MCF 10A (cell line): ENCODE data around the gene PIGU. TPM values are rescaled to one million over a fixed set of nuclear protein-coding genes. Genes with fewer than 3 reads are reported as not detected.
A peak's percentile ranks its signal among the peaks of the same experiment; 100 is the strongest.
"Not testable (repeated sequence)": the region's sequence is repeated elsewhere in the genome, so short reads cannot be mapped to it uniquely, and the experiment has no call there.

Source experiments
- Bru-seq: library from RNA; stranded (reverse); fragments of 400-500 nt; gene quantifications from one replicate; lab custom pipeline; 2021; lab: Mats Ljungman, UMichigan
- BruChase-seq, 2 experiments: library from RNA; stranded (reverse); fragments of 400-500 nt; gene quantifications; one replicate each; lab custom pipeline; 2021; lab: Mats Ljungman, UMichigan
- BruUV-seq: library from RNA; stranded (reverse); fragments of 400-500 nt; replicated peaks from 2 replicates; lab custom pipeline; 2021; lab: Mats Ljungman, UMichigan
- CTCF ChIA-PET: fragments of 300-600 bp; sonication (Branson Sonifier 250); formaldehyde crosslinking; extraction: SDS; loops from one replicate; lab custom pipeline; 2021; ENCODE audit warnings: antibody characterized with exemption, inconsistent platforms; lab: Yijun Ruan, JAX
- POLR2A ChIA-PET: fragments of 300-600, 350-650 bp; sonication (Branson Sonifier 250); formaldehyde crosslinking; extraction: SDS; loops from one replicate; lab custom pipeline; 2020; ENCODE audit warnings: antibody characterized with exemption, inconsistent platforms; lab: Yijun Ruan, JAX
- DNase-seq: peaks from one replicate; pipeline ENCODE4 v3.0.0-alpha.2; 2018; ENCODE audit not compliant: unreplicated experiment
- H3K27ac Mint-ChIP-seq: one replicate; pipeline ENCODE4 v1.8.0; 2022; ENCODE audit warnings: mild to moderate bottlenecking, low read depth, mixed read lengths; ENCODE audit not compliant: unreplicated experiment
- H3K27me3 Mint-ChIP-seq: one replicate; pipeline ENCODE4 v1.8.0; 2022; ENCODE audit warnings: mixed read lengths; ENCODE audit not compliant: insufficient read depth, unreplicated experiment
- H3K36me3 Mint-ChIP-seq: one replicate; pipeline ENCODE4 v1.8.0; 2022; ENCODE audit warnings: mild to moderate bottlenecking, moderate library complexity, mixed read lengths; ENCODE audit not compliant: insufficient read depth, unreplicated experiment
- H3K4me1 Mint-ChIP-seq: one replicate; pipeline ENCODE4 v1.8.0; 2022; ENCODE audit warnings: mixed read lengths; ENCODE audit not compliant: insufficient read depth, unreplicated experiment
- H3K4me3 Mint-ChIP-seq: one replicate; pipeline ENCODE4 v1.8.0; 2022; ENCODE audit warnings: mild to moderate bottlenecking, moderate library complexity, mixed read lengths; ENCODE audit not compliant: unreplicated experiment
- H3K9me3 Mint-ChIP-seq: one replicate; pipeline ENCODE4 v1.8.0; 2022; ENCODE audit warnings: mixed read lengths; ENCODE audit not compliant: unreplicated experiment
- CTCF ChIP-seq: fragments of 200-600 bp; IDR thresholded peaks from one replicate; pipeline ENCODE4 v1.8.0; 2022; ENCODE audit warnings: antibody characterized with exemption, mild to moderate bottlenecking; ENCODE audit not compliant: unreplicated experiment
- intact Hi-C: fragments of 100-400 bp; cut with micrococcal nuclease; formaldehyde crosslinking; loops from 2 replicates; pipeline ENCODE4 v1.14.1; 2022
- long read RNA-seq: library from polyadenylated mRNA; stranded (forward); transcript quantifications from one replicate; pipeline ENCODE4 v2.0.0, GENCODE V29; 2022
- total RNA-seq: library from RNA; stranded (reverse); gene quantifications from 2 replicates; pipeline ENCODE4 v1.2.3, GENCODE V29; 2022

PIGU gene
- 14.2 and 14.5 TPM in 2 replicates for total RNA-seq
- Bru-seq, nascent RNA, result percentile 58 among the genes with signal in this experiment
- percentile 52 among the genes with signal in this experiment for BruChase-seq, experiment 1, labeled RNA remaining after a 6-hour chase
- percentile 52 among the genes with signal in this experiment for BruChase-seq, experiment 2, labeled RNA remaining after a 2-hour chase
- long read RNA-seq, transcript PIGU-201 (12 exons, 1,632 nt), result major isoform, 30 of 37 reads
- long read RNA-seq, partial matches to known transcripts, result 0 of 37 reads
- long read RNA-seq, other reads (novel, unspliced or antisense), result 7 of 37 reads

DNA sequence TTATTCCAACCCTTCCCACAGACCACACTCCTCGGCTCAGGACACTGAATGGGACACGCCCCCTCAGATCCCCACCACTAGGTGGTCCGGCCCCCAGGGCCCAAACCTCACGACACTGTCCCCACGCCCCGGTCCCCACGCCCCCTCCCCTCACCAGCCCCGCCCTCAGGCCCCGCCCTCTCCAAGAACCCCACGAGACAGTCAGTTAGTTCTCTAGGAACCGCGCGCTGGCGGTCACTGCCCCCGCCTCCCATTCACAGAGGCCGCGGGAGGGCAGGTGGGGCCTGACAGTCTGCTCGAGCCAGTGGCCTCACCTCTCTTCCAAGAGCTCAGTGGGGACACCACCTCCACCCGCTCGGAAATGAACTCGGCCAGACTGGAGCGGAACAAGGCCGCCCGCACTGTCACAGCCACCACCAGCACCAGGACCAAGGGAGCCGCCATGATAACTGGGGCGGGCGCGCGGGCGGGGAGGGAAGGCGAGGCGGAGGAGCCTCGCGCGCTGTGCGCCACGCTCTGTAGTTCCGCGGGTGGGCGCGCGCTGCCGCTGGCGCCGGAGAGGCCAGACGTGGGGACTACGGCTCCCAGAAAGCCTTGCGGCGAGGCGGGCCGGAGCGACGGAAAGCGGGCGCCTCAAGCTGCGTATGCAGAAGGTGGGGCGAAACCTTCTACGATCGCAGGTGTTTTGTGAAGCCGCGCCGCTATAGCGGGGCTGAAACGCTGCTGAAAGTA, at the start of gene PIGU:
TSS of gene PIGU (minus strand) at position 451 of the 732 bp plus-strand sequence. CDS start at position 444, 7 bp downstream.
- H3K9me3 Mint-ChIP-seq, result no peaks in the 10 kb centered on the region
- ChIA-PET POLR2A (interaction anchor here (0.6 to 3.6 kb wide), 31 partner anchors 9 to 374 kb away, joined by 3 to 44 read pairs (median 4); partner anchors contain the start of genes AHCY, DYNLRB1 and TP53INP2), CTCF (interaction anchor here (0.6 to 0.9 kb wide), 2 partner anchors 12 to 118 kb away, joined by 3 to 4 read pairs; partner anchors contain the start of gene MAP1LC3A)
- intact Hi-C loops, result loop anchor here (2.0 kb wide), 1 partner anchor 28 kb away; the partner anchor contains the start of gene TP53INP2
- H3K27ac Mint-ChIP-seq, result peak within 1 kb of the TSS; percentile 95
- H3K36me3 Mint-ChIP-seq, result peaks cover 7% of the 10 kb centered on the region
- TF ChIP-seq CTCF, result no peak
- no TSS peak for BruUV-seq
- H3K4me1 Mint-ChIP-seq, result peaks cover 6% of the 10 kb centered on the region
- DNase-seq, result peak; percentile 94
- H3K4me3 Mint-ChIP-seq, result peak within 1 kb of the TSS; percentile 90
- H3K27me3 Mint-ChIP-seq, result no peaks in the 10 kb centered on the region

DNA sequence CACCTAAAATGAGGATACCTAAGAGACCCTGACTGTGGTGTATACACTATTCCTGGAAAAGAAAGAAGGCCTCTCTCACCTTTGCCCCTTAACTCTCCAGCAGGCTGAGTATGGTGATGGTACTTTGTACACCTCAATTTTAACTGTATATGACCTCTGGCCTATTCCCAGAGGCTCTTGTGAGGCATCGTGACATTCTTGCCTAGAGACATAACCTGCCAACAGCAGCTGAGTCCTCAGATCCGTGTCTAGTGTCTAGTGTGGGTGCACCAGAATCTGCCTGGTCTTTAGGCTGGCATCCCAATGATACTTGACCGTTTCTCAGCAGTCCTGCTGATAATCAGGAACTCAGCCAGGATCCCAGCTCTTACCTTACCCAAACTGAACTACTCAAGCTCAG, 47.3 kb upstream of the PIGU start:
- CTCF ChIA-PET, result interaction anchor here (0.6 kb wide), 1 partner anchor 120 kb away, joined by 4 read pairs; no protein-coding TSS in a partner anchor
- POLR2A ChIA-PET, result no interaction called here
- no peak for DNase-seq
- no peaks in the 10 kb centered on the region for H3K27me3 Mint-ChIP-seq
- no peaks in the 10 kb centered on the region for H3K9me3 Mint-ChIP-seq
- H3K4me1 Mint-ChIP-seq, result no peaks in the 10 kb centered on the region
- no TSS peak for BruUV-seq
- H3K4me3 Mint-ChIP-seq, result no peak overlapping the region
- no peak overlapping the region for H3K27ac Mint-ChIP-seq
- peaks cover 78% of the 10 kb centered on the region for H3K36me3 Mint-ChIP-seq
- TF ChIP-seq CTCF, result no peak
- intact Hi-C loops, result no loop called here

GRCh38 chr20:34722560-34722959, 45.7 kb upstream of the PIGU start:
- H3K27ac Mint-ChIP-seq, H3K9me3 Mint-ChIP-seq, DNase-seq, POLR2A ChIA-PET, H3K27me3 Mint-ChIP-seq, H3K4me3 Mint-ChIP-seq, H3K4me1 Mint-ChIP-seq, intact Hi-C loops, BruUV-seq: not testable (repeated sequence)
- CTCF ChIA-PET, result interaction anchor here (0.7 to 1.3 kb wide), 3 partner anchors 12 to 144 kb away, joined by 3 to 4 read pairs (median 3); no protein-coding TSS in a partner anchor
- H3K36me3 Mint-ChIP-seq, result peaks cover 78% of the 10 kb centered on the region

DNA sequence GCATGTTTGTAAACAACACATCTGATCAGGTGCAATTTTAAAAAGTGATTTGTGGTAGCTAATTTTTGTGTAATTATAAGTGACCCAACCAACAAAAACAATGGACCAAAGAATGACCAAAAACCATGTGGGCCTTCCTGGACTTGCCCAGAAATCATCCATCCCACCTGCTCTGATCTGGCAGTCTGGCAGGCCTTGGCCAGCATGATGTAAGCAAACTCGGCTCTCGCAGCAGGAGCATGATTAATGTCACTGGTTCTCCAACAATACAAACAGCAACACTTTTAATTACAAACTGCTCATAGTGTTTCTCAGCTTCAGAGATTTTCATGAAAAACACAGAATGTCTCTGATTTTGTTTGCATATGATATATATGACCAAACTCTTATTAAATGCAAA, 43.4 kb upstream of the PIGU start:
- H3K4me1 Mint-ChIP-seq, result no peaks in the 10 kb centered on the region
- no peak for TF ChIP-seq CTCF
- CTCF ChIA-PET, result interaction anchor here (0.6 to 1.2 kb wide), 6 partner anchors 11 to 231 kb away, joined by 3 read pairs; no protein-coding TSS in a partner anchor
- no peaks in the 10 kb centered on the region for H3K27me3 Mint-ChIP-seq
- H3K36me3 Mint-ChIP-seq, result peaks cover 74% of the 10 kb centered on the region
- no peak overlapping the region for H3K4me3 Mint-ChIP-seq
- POLR2A ChIA-PET, result interaction anchor here (0.5 to 1.6 kb wide), 5 partner anchors 10 to 18 kb away, joined by 3 to 5 read pairs (median 4); partner anchors contain the start of gene TP53INP2
- H3K27ac Mint-ChIP-seq, result no peak overlapping the region
- no peak for DNase-seq
- H3K9me3 Mint-ChIP-seq, result no peaks in the 10 kb centered on the region
- no TSS peak for BruUV-seq
- intact Hi-C loops, result no loop called here

GRCh38 chr20:34719242-34720017, 42.5 kb upstream of the PIGU start:
- BruUV-seq, H3K27me3 Mint-ChIP-seq, H3K9me3 Mint-ChIP-seq, H3K4me1 Mint-ChIP-seq, DNase-seq, H3K27ac Mint-ChIP-seq, H3K4me3 Mint-ChIP-seq, intact Hi-C loops: not testable (repeated sequence)
- ChIA-PET CTCF (interaction anchor here (0.5 to 1.2 kb wide), 3 partner anchors 9 to 50 kb away, joined by 3 read pairs; no protein-coding TSS in a partner anchor), POLR2A (interaction anchor here (0.6 to 1.6 kb wide), 6 partner anchors 10 to 203 kb away, joined by 3 to 5 read pairs (median 4); partner anchors contain the start of genes DYNLRB1 and TP53INP2)
- H3K36me3 Mint-ChIP-seq, result peaks cover 78% of the 10 kb centered on the region
